Ascending aorta (tissue), 2 donors: ENCODE results near the gene STAP2. TPM values are rescaled to one million over a fixed set of nuclear protein-coding genes. Genes with fewer than 3 reads are reported as not detected.

ENCODE experiments used
- DNase-seq, 2 donors: peaks; one replicate each; pipeline ENCODE4 v3.0.0-alpha.2; 2019; ENCODE audit warnings: low spot score in 2 of 2
- H3K27ac ChIP-seq, 2 donors: fragments of 200-600 bp; sonication (generic); one replicate each; pipeline ENCODE4 v1.5.1; 2016 to 2017; ENCODE audit warnings: mild to moderate bottlenecking in 1 of 2
- H3K27me3 ChIP-seq: fragments of 200-600 bp; sonication (generic); one replicate; pipeline ENCODE4 v1.5.1; 2017
- H3K36me3 ChIP-seq, 2 donors: fragments of 200-600 bp; sonication (generic); one replicate each; pipeline ENCODE4 v1.5.1; 2016
- H3K4me1 ChIP-seq, 2 donors: fragments of 200-600 bp; sonication (generic); one replicate each; pipeline ENCODE4 v1.5.1; 2016 to 2017; ENCODE audit warnings: mild to moderate bottlenecking in 1 of 2
- H3K4me3 ChIP-seq, 2 donors: fragments of 200-600 bp; sonication (generic); one replicate each; pipeline ENCODE4 v1.5.1; 2016 to 2017; ENCODE audit warnings: mild to moderate bottlenecking in 1 of 2
- H3K9me3 ChIP-seq, 2 donors: fragments of 200-600 bp; sonication (generic); one replicate each; pipeline ENCODE4 v1.5.1; 2016
- CTCF ChIP-seq, 3 experiments: fragments of 200-600 bp in 2 of 3; fragments of 450-650 bp in 1 of 3; sonication (generic) in 2 of 3; IDR thresholded peaks; one replicate each; pipeline ENCODE4 v1.5.1; 2016 to 2019; ENCODE audit warnings: antibody characterized with exemption in 3 of 3, mild to moderate bottlenecking in 1 of 3, moderate library complexity in 1 of 3
- intact Hi-C: fragments of 100-400 bp; cut with DNase I; formaldehyde crosslinking; loops from one replicate; pipeline ENCODE4 v1.15.1; 2023
- total RNA-seq: library from RNA; depleted of rRNA; stranded (reverse); fragments of >200 nt; gene quantifications from one replicate; pipeline ENCODE4 v1.1.0, GENCODE V29; 2016

Gene STAP2
- total RNA-seq, 1 donor from 2014 or later, result 6.6 TPM

DNA sequence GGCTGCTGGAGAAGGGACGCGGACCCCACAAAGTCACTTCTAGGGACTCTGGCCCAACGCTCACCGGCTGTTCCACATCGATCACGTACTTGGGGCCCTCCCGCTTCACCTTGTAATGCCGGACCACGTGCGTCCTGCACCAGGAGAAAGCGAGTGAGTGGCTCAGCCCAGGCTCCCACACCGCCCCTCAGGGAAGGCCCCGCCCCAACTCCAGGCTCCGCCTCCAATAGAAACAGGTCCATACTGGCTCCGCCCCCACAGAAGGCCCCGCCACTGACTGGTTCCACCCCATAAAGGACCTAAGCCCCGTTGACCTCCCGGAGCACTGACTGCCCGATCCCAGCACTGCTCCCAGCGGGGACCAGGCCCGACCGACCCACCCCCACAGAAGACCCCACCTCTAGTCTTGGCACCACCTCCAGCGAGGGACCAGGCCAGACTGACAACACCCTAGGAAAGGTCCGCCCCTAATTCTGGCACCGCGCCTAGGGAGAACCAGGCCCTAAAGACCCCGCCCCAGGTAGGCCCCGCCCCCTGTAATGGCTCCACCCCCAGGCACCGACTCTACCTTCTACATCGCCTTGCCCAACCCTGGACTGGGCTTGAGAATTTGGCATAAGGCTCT is 11.3 kb downstream of the STAP2 start:
- intact Hi-C loops, result no loop called here
- Histone ChIP-seq H3K36me3 (no peaks in the 10 kb centered on the region), H3K9me3 (no peaks in the 10 kb centered on the region), H3K27me3 (no peaks in the 10 kb centered on the region), H3K27ac (no peak overlapping the region), H3K4me1 (peaks cover 6 to 8% of the 10 kb centered on the region in 2 donors), H3K4me3 (peak overlapping the region; percentile 40 to 65)
- DNase-seq, result peak; percentile 32 to 85
- no peak for TF ChIP-seq CTCF (IDR thresholded peaks at IDR 0.05)

- Histone ChIP-seq H3K27ac (no peak overlapping the region), H3K36me3 (no peaks in the 10 kb centered on the region), H3K9me3 (no peaks in the 10 kb centered on the region), H3K4me3 (peak overlapping the region; percentile 40 to 65), H3K27me3 (no peaks in the 10 kb centered on the region), H3K4me1 (peaks cover 6 to 8% of the 10 kb centered on the region in 2 donors)
- intact Hi-C loops, result no loop called here
- no peak for DNase-seq
- no peak for TF ChIP-seq CTCF (IDR thresholded peaks at IDR 0.05)
Observed at GRCh38 chr19:4326837-4327251, 11.8 kb downstream of the STAP2 start.

- peaks cover 6 to 8% of the 10 kb centered on the region in 2 donors for H3K4me1 ChIP-seq
- intact Hi-C loops, result no loop called here
- no peak for DNase-seq
- no peak overlapping the region for H3K27ac ChIP-seq
- H3K36me3 ChIP-seq, result no peaks in the 10 kb centered on the region
- H3K4me3 ChIP-seq, result peak overlapping the region in 1 of 2 donors; percentile 65
- TF ChIP-seq CTCF (IDR thresholded peaks at IDR 0.05), result no peak
- no peaks in the 10 kb centered on the region for H3K9me3 ChIP-seq
- no peaks in the 10 kb centered on the region for H3K27me3 ChIP-seq
Observed at GRCh38 chr19:4326215-4326836, 12.3 kb downstream of the STAP2 start.

GRCh38 chr19:4324228-4324627 is 14.4 kb downstream of the STAP2 start:
- no peak for TF ChIP-seq CTCF (IDR thresholded peaks at IDR 0.05)
- no peak overlapping the region for H3K27ac ChIP-seq
- H3K9me3 ChIP-seq, result no peaks in the 10 kb centered on the region
- H3K36me3 ChIP-seq, result no peaks in the 10 kb centered on the region
- no peaks in the 10 kb centered on the region for H3K27me3 ChIP-seq
- intact Hi-C loops, result no loop called here
- DNase-seq, result no peak
- peaks cover 6 to 8% of the 10 kb centered on the region in 2 donors for H3K4me1 ChIP-seq
- no peak overlapping the region for H3K4me3 ChIP-seq

DNA sequence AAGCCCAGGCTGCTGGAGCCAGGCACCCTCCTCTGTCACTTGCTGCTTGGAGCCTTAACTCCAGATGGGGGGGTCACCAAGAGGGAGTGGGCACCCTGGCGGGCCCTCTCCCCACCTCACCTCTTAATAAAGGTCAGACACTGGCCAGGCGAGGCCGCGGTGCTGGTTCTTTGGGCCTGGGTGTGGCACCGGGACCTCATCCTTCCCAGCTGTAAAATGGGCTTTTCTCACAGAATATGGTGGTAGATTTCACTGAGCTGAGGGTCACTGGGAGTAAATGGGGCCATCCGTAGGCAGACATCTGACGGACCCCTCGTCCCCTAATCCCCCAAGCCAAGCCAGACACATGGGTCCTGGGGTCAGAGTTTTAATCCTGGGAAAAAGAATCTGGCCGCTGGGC is 14.9 kb downstream of the STAP2 start:
- Histone ChIP-seq H3K27ac (no peak overlapping the region), H3K9me3 (no peaks in the 10 kb centered on the region), H3K27me3 (no peaks in the 10 kb centered on the region), H3K36me3 (no peaks in the 10 kb centered on the region), H3K4me3 (no peak overlapping the region), H3K4me1 (peaks cover 2 to 5% of the 10 kb centered on the region in 2 donors)
- DNase-seq, result no peak
- TF ChIP-seq CTCF (IDR thresholded peaks at IDR 0.05), result no peak
- intact Hi-C loops, result no loop called here
